Stimulated activated CD4-positive, alpha-beta T cell treated with anti-CD3 and anti-CD28 coated beads, TNF-alpha, amount 100 ng/mL, for 48 hours (primary cell): ENCODE data around the gene FBXO15.
A peak's percentile ranks its signal among the peaks of the same experiment; 100 is the strongest.

ENCODE experiments used
- DNase-seq, 3 donors: peaks; one replicate each; pipeline ENCODE4 v3.0.0-alpha.2; 2020; ENCODE audit warnings: low read depth in 3 of 3

FBXO15 gene

DNA sequence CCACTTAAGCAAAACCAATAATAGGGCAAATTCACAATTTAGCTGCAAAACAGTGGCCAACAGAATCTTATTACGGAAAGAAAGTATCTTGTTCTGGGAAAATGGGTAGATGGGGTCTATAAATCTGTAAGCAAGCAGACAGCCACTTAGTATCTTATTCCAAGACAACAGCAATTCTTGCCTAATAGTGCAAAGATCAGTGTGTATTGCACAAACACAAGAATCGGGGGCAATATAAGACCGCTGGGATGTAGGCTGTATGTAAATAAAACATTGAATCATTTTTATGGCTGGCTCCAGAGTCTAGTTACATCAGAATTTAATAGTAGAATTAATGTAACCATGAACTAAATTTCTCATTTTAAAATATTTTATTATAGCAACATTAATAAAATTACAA lies 85.6 kb downstream of the FBXO15 start:
- DNase-seq, result no peak

DNA sequence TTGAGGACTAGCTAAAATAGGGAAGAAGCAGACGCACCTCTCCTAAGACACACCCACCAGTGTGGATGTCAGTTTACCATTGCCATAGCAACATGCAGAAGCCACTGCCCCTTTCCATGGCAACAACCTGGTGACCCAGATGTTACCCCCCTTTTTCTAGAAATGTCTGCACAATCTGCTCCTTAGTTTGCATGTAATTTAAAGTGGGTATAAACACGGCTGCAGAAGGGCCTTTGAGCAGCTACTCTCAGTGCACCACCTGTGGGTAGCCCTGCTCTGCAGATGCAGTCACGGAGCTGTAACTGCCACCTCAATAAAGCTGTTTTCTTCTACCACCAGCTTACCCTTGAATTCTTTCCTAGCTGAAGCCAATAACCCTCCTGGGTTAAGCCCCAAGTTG lies 87.1 kb downstream of the FBXO15 start:
- DNase-seq, result no peak

DNA sequence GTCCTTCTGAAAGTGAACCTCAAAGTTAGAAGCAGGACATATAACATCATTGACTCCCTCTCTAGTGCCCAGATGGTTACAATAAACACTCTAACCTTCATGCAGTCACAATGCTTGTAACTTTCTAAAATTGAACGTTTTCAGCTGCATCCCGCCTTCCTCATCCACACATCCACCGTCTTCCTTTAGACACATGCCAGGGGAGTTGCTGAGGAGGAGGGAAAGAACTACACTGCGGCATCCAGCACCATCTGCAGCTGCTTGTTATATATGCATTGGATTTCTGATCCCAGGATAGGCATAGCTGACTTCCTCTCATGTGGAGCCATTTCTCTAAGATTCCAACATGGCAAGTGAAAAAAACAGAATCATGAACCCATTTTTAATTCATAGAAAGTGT lies 96.8 kb downstream of the FBXO15 start:
- DNase-seq, result no peak

DNA sequence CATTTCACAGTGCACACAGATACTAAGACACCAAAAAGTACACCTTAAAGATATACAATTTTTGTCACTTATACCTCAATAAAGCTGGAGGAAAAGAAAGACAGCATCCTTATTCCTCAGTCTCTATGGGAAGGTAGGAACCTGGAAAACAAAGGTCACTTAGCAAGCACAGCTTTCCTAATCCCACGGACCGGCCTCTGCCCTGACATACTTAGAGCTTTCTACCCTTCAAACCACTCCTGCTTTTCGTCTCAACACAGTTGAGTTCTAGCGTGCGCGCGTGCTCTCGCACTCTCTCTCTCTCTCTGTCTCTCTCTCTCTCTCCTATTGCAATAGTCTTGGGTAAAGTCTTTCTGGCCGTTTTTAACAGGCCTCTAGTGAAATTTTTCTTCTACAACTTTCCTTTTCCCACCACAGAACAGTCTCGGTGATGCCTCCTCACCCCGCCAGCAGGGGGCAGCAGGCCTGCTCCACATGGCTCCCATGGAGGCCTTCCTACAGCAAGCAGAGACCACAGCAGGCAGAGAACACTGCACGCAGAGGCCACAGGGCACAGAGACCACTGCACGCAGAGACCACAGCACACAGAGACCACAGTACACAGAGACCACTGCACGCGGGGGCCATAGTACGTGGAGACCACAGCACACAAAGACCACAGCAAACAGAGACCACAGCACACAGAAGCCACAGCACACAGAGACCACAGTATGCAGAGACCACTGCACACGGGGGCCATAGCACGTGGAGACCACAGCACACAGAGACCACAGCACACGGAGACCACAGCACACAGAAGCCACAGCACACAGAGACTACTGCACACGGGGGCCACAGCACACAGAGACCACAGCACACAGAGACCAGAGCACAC lies 106.9 kb downstream of the FBXO15 start:
- peak; percentile 46 to 72 (median 58) for DNase-seq

DNA sequence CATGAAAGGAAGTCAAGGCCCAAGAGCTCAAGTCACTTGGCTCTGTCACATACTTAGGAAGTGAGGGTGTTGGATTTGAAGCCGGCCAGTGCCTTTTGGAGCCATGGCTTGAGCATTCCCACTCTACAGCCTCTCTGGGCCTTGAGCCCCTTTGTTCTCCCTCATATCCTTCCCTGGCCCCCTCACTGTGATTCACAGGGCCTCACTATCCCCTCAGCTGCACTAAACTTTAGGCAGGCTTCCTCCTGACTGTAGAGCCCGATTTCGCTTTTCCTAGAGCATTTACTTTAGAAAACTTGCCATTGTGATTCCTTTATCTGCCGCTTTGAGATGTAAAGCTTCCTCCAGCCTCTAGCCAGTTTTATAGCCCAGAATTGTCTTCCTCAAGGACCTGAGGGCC lies 107.6 kb downstream of the FBXO15 start:
- no peak for DNase-seq

DNA sequence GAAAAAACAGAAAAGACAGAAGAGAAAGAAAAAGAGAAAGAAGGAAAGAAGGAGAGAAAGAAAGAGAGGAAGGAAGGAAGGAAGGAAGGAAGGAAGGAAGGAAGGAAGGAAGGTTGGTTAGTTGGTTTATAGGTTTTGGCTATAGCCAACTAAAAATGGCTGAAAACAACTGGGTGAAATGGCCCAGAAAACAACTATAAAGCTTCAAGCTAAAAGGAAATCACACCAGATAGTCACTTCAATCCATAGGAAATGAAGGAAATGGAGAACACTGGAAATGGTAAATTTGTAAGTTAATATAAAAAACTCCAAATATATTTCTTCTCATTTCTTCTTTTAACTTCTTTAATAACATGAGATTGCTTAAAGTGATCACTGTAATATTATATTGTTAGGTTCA lies 118.5 kb downstream of the FBXO15 start:
- no peak for DNase-seq
